Stimulated activated CD4-positive, alpha-beta T cell treated with anti-CD3 and anti-CD28 coated beads, Interleukin-12 subunit alpha, Interleukin-12 subunit beta, amount 100 ng/mL, for 24 hours (primary cell): Measurements from ENCODE around the gene TIA1.

Source experiments
- DNase-seq, 2 experiments: peaks; one replicate each; pipeline ENCODE4 v3.0.0-alpha.2; 2020; ENCODE audit warnings: low read depth in 2 of 2

The TIA1 gene

GRCh38 chr2:70160545-70160944, 87.9 kb downstream of the TIA1 start:
- DNase-seq, result no peak
